GM19238 (cell line): ENCODE data around the gene EML1.
"Not testable (repeated sequence)": the region's sequence is repeated elsewhere in the genome, so short reads cannot be mapped to it uniquely, and the experiment has no call there.

ENCODE experiments used
- DNase-seq: peaks from one replicate; pipeline ENCODE4 v3.0.0; 2011; ENCODE audit warnings: low spot score; ENCODE audit not compliant: insufficient read length

The EML1 gene

GRCh38 chr14:99936738-99937474, 143.7 kb downstream of the EML1 start:
- DNase-seq, result no peak

DNA sequence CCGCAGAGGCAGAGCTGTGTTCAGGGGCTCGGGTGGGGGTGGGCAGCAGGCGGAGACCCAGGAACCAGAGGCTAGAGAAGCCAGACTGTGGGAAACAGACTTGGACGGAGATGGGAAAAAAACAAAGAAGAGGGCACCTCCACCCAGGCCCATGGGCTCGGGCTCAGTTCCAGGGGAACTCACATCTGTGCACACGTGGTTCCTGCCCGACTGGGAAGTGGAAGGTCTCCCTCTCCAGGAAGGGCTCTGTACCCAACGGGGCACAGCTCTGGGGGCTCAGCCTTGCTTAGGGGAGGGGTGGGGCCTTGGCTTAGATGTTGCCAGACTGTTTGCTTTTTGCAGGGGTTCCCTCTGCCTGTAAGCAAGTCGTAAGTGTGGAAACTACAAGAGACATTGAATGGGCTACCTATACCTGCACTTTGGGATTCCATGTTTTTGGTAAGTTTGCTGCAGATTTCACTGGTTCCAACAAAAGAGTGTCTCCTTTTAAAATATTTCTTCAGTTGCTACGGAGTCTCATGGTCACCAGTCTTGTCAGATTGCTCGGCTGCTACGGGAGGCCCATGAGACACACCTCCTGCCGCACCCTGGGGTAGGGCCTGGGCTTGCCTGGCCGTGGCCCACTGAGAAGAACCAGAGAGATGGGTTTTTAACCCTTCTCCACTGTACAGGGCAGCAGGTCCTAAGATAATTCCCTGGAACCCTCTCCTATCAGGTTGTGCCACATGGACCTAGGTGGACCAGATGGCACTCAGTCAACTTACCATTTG, 144.4 kb downstream of the EML1 start:
- DNase-seq, result no peak

- no peak for DNase-seq
These were observed 145.2 kb downstream of the EML1 start for GRCh38 chr14:99938376-99938775.

DNA sequence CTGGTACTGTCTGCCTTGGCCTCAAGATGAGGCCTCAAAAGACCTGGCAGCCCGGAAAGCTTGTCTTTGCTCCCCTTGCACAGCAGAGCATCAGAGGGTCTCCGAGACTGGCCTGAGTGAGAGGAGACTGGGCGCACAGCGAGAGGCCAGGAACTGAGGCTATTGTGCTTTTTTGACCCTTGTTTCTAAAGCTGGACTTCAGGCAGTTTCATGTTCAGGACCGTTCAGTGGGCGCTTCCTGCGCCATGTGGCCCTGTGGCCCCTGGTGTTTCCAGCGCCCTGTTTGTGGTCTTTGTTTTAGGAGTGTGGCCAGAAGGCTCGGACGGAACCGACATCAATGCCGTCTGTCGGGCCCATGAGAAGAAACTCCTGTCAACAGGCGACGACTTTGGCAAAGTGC, 145.7 kb downstream of the EML1 start:
- DNase-seq, result no peak

DNA sequence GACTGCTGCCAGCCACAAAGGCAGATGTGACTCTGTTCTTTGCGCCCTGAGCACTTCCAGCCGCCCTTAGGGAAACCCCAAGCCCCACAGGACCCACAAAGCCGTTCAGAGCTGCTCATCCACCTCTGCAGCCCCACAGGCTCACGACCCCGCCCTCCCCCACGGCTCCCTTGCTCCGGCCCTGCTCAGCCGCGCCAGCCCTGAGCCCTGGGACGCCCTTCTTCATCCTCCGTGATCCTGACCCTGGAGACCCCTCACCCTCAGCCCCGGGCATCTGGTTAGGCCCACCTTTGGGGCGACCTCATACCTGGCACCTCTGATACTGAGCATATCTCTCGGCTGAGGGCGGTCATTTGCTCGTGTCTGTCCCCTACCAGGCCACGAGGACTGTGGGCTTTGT, 146.2 kb downstream of the EML1 start:
- no peak for DNase-seq

GRCh38 chr14:99940064-99940463, 146.9 kb downstream of the EML1 start:
- no peak for DNase-seq

DNA sequence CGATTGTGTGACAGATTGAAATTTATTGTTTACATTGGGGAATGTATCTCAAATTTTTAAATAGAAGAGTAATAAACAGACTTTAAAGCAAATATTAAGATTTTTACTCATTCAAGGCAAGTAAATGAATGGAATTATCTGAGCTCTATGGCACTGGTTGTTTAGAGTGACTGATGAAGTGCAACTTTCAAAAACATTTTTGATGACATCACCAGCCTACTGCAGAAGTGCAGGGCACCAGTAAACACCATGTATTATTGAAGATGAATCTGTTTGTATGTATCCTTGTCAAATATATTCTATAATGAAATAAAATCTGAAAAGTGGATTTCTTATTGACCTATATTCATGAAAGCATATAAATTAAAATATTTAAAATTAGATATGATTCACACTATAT, 148.0 kb downstream of the EML1 start:
- no peak for DNase-seq

GRCh38 chr14:99943620-99944019, 150.4 kb downstream of the EML1 start:
- DNase-seq, result no peak

GRCh38 chr14:99944241-99944651, 151.0 kb downstream of the EML1 start:
- no peak for DNase-seq

- no peak for DNase-seq
These were observed 152.8 kb downstream of the EML1 start for GRCh38 chr14:99945732-99946651.

GRCh38 chr14:99946652-99947489, 153.7 kb downstream of the EML1 start:
- peak; percentile 61 for DNase-seq

- DNase-seq, result no peak
These were observed 154.5 kb downstream of the EML1 start for GRCh38 chr14:99947695-99948094.

DNA sequence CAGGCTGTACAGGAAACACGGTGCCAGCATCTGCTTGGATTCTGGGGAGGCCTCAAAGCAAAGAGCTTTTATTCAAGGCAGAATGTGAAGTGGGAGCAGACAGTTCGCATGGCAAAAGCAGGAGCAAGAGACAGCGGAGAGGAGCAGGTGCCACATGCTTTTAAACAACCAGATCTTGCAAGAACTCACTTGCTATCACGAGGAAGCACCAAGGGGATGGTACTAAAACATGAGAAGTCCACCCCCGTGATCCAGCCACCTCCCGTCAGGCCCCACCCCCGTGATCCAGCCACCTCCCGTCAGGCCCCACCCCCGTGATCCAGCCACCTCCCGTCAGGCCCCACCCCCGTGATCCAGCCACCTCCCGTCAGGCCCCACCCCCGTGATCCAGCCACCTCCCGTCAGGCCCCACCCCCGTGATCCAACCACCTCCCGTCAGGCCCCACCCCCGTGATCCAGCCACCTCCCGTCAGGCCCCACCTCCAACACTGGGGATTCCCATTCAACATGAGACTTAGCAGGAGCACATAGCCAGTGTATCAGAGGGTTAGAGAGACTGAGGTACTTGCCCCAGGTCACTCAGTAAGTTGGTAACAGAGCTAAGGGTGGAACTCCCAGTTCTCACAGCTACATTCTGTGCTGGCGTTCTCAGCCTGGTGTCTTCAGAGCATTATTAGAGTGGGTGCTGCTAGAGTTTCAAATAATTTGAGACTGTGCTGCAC, 156.0 kb downstream of the EML1 start:
- DNase-seq, result not testable (repeated sequence)

- DNase-seq, result no peak
These were observed 157.0 kb downstream of the EML1 start for GRCh38 chr14:99950181-99950580.

- DNase-seq, result no peak
These were observed 157.9 kb downstream of the EML1 start for GRCh38 chr14:99951085-99951484.

DNA sequence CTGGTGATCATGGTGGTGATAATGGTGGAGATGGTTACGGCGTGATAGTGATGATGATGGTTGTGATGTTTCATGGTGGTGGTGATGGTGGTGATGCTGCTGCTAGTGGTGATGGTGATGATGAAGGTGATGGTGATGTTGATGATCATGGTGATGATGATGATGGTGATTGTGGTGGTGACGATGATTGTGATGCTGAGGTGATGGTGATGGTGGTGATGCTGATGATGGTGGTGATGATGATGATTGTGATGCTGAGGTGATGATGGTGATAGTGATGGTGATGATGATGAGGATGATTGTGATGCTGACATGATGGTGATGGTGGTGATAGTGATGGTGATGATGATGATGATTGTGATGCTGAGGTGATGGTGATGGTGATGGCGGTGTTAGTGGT, 158.8 kb downstream of the EML1 start:
- no peak for DNase-seq

GRCh38 chr14:99952453-99952852, 159.2 kb downstream of the EML1 start:
- no peak for DNase-seq

GRCh38 chr14:99955826-99956455, 162.7 kb downstream of the EML1 start:
- no peak for DNase-seq

GRCh38 chr14:99958380-99958779, 165.2 kb downstream of the EML1 start:
- DNase-seq, result no peak
